GM06990 (cell line): ENCODE results near the gene GID4.

ENCODE experiments used
- DNase-seq: peaks from one replicate; pipeline ENCODE4 v3.0.0-alpha.2; 2011; ENCODE audit not compliant: insufficient read length; ENCODE audit errors: extremely low read depth
- H3K27me3 ChIP-seq: replicated peaks from 2 replicates; pipeline ENCODE4 v1.6.0; 2011; ENCODE audit warnings: low read length; ENCODE audit not compliant: control insufficient read depth, insufficient read depth
- H3K36me3 ChIP-seq: 2 replicates; pipeline ENCODE4 v1.5.1; 2011; ENCODE audit warnings: low read length; ENCODE audit not compliant: control insufficient read depth, insufficient read depth
- H3K4me3 ChIP-seq: replicated peaks from 2 replicates; pipeline ENCODE4 v1.5.1; 2011; ENCODE audit warnings: low read depth, mild to moderate bottlenecking, control low read depth, low read length
- TF ChIP-seq, protein P1 (sequence below): IDR thresholded peaks from 2 replicates; pipeline ENCODE4 v1.5.1; 2011; ENCODE audit warnings: low read length, control low read depth, mild to moderate bottlenecking, inconsistent platforms; ENCODE audit not compliant: insufficient read depth, poor library complexity, severe bottlenecking

The GID4 gene

DNA sequence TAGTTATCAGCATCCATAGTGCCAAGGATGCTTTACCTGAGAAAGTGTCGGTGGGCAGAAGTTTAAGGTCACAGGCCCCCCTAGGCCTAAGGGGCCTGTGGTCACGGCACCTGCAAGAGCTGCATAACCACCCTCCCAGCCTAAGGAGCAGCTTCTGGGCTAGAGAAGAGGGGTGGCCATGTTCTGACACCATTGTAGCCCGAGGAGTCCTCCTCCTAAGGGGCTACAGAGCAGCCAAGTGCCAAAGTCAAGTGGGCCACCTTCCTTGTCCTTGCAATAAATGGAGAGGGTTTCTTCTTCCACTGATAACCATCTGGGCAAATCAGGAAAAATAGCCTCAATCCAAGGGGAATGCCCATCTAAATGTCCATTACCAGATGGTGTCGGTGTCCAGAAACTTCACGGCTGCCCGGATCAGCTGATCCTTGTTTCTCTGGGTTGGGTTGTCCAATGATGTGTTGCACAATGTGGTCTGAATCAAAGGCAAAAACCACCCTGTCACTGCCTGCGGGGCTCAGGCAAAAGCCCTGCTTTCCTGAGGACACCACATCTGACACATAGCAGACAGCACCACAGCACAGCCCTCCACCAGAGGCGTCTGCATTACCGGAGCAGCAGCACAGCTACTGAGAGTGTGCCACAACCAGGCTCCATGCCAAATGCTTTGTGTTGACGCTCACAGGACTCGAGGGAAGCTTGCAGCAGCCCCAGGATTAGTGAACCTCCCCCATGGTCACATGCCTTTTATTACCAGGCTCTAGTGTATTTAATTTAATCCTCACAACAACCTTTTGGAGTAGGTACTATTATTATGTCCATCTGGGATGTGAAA, 13.0 kb upstream of the GID4 start:
- TF ChIP-seq, protein P1, sequence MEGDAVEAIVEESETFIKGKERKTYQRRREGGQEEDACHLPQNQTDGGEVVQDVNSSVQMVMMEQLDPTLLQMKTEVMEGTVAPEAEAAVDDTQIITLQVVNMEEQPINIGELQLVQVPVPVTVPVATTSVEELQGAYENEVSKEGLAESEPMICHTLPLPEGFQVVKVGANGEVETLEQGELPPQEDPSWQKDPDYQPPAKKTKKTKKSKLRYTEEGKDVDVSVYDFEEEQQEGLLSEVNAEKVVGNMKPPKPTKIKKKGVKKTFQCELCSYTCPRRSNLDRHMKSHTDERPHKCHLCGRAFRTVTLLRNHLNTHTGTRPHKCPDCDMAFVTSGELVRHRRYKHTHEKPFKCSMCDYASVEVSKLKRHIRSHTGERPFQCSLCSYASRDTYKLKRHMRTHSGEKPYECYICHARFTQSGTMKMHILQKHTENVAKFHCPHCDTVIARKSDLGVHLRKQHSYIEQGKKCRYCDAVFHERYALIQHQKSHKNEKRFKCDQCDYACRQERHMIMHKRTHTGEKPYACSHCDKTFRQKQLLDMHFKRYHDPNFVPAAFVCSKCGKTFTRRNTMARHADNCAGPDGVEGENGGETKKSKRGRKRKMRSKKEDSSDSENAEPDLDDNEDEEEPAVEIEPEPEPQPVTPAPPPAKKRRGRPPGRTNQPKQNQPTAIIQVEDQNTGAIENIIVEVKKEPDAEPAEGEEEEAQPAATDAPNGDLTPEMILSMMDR, result no peak
- H3K36me3 ChIP-seq, result peaks cover 4% of the 10 kb centered on the region
- DNase-seq, result no peak
- no peaks in the 10 kb centered on the region for H3K27me3 ChIP-seq
- no peak overlapping the region for H3K4me3 ChIP-seq

DNA sequence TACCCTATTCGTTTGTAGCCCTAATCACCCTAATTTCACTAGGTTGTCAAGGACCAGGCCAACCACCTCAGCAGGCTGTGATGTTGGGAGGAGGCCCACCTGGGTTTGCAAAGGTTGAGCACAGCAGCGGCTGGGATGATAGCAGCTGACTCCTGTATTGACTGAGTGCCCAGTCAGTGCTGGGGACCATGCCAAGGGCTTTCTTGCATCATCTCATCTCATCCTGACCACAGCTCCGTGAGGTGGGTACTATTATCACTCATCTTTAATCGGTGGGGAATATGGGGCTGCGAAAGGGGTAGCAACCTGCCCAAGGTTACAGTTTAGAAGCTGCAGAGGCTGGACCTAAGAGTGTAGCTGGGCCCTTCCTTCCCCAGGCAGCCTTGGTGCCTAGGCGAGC, 11.9 kb upstream of the GID4 start:
- DNase-seq, result no peak

DNA sequence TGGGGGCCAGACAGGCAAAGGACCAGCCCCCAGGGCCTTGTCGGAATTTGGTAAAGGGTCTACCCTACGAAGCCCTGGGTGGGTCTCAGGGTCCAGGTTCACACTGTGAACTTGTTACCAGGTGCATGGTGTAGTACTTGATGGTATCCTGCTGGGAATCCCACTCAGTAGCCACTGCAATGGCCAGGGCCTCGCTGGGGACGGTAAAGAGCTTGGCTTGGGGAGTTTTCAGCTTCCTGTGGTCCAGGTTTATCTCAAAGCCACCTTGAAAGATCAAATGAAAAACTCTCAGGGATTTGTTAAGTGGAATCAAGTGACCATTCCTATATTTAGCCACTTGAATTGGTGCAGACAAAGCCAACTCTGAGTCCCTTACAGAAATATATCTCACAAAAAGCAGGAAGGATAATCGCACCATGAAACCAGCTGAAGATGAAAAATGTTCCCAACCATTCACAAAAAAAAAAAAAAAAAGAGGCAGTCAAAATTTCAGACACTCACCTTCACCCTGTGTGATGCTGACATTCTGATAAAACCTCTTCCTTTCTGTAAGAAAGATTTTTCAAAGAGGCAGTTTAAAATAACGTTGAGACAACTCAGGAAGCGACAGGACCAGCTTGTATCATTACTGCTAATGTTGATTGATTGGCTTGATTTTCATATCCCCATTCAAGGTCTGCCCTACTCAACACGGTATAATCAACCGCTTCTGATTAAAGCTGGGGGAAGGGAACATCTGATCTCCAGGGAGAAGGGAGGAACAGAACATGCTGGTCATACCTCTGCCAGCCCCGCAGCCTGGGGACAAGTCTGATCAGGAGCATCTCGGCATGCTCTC, 10.9 kb upstream of the GID4 start:
- TF ChIP-seq, protein P1, result no peak
- peaks cover 2% of the 10 kb centered on the region; the same call in 1 of the 2 replicates for H3K36me3 ChIP-seq
- DNase-seq, result no peak
- H3K27me3 ChIP-seq, result no peaks in the 10 kb centered on the region
- no peak overlapping the region for H3K4me3 ChIP-seq

More for the DNA sequence above, 11.9 kb upstream of the GID4 start:
- Histone ChIP-seq H3K27me3 (no peaks in the 10 kb centered on the region), H3K36me3 (peaks cover 2% of the 10 kb centered on the region; the same call in 1 of the 2 replicates), H3K4me3 (no peak overlapping the region)
- TF ChIP-seq, protein P1, result no peak

DNA sequence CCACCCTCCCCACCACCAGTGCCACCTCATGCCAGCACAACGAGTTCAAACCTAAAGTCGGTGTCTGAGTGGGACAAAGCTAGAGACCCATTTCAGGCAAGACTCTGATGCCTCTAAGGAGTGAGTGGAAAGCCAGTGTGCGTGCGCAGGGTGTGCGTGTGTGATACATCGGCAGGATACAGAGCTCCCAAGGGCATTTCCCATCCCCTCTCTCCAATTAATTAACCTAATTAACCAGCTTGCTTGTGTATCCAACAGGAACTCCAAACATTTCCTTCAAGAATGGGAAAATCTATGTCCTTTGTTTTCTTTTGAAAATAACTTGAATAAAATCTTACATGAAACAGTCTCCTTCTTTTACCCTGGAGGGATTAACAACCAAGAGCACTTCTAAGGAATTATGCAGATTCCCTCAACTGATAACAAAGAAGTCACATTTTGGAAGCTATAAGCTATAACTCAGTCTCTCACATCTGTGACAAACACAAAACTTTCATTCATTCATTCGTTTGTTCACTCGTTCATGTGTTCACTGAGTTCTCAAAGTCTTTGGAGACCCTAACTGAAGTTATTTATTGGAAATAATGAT, 10.2 kb upstream of the GID4 start:
- H3K36me3 ChIP-seq, result peaks cover 2% of the 10 kb centered on the region; the same call in 1 of the 2 replicates
- TF ChIP-seq, protein P1, result no peak
- no peaks in the 10 kb centered on the region for H3K27me3 ChIP-seq
- no peak for DNase-seq
- no peak overlapping the region for H3K4me3 ChIP-seq

DNA sequence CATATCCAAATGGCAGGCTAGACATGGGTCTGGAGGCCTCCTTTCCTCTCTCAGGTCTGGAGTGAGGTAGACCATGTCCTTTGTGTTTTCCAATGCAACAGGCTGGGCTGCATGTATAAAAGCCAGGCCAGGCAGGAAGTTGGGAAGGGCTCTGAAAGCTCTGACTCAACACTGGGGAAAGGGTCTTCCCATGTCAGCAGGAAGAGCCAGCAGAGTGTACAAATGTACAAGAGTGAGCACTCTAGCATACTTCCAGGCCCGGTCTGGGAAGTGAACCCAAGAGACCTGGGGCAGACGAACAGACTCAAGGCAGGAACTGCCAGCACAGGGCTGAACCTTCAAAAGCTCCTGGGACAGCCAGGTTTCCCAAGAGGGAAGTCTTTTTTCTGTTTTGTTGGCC, 7.3 kb upstream of the GID4 start:
- TF ChIP-seq, protein P1, result no peak
- Histone ChIP-seq H3K27me3 (no peaks in the 10 kb centered on the region), H3K4me3 (no peak overlapping the region), H3K36me3 (no peaks in the 10 kb centered on the region)
- DNase-seq, result no peak
